Measurements from ENCODE around the gene ALDH5A1.
"Not testable (repeated sequence)": the region's sequence is repeated elsewhere in the genome, so short reads cannot be mapped to it uniquely, and the experiment has no call there.

Gene ALDH5A1

DNA sequence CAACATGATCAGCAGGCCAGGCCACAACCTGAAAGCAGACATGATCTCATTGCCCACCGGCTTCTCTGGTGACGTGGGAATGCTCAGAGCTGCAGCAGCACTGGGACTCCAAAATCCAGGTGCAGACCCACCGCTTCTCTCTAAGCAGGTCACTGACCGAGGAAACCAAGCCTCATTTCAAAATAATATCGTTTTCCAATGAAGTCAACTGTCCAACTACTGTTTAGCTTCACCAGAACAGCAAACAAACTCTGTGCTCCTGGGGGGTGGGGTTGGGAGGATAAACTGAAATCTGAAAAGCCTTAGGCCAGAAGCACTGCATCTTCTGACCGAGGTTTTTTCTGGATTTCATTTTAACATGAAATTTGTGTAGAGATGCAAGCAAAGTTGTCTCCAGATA is 5.3 kb upstream of the ALDH5A1 start, which contains the start of gene GPLD1:
Gene GPLD1, minus strand, starts transcription at position 109 of the 400 bp plus-strand sequence. Its CDS starts 67 bp downstream, at position 42.
- DNase-seq: no peak

GRCh38 chr6:24489881-24490280 is 4.9 kb upstream of the ALDH5A1 start:
- DNase-seq: no peak

- DNase-seq: no peak
Observed at GRCh38 chr6:24490948-24491347, 3.8 kb upstream of the ALDH5A1 start.

DNA sequence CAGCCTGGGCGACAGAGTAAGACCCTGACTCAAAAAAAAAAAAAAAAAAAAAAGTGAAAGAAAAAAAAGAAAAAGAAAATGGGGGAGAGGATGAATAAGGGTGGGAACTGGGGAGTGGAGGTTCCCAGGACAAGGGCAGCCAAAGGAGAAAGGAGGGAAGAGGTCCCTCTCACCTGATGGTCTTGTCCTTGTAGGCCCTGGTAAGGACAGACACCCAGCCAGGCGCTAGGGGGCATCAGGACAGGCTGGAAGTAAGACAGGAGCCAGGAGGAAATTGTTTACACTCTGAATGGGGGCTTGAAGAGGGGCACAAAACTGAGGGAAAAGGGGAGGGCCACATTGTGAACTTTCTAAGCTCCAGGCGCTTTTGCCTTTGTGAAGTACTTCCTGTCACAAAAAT is 2.3 kb upstream of the ALDH5A1 start:
- DNase-seq: no peak

DNA sequence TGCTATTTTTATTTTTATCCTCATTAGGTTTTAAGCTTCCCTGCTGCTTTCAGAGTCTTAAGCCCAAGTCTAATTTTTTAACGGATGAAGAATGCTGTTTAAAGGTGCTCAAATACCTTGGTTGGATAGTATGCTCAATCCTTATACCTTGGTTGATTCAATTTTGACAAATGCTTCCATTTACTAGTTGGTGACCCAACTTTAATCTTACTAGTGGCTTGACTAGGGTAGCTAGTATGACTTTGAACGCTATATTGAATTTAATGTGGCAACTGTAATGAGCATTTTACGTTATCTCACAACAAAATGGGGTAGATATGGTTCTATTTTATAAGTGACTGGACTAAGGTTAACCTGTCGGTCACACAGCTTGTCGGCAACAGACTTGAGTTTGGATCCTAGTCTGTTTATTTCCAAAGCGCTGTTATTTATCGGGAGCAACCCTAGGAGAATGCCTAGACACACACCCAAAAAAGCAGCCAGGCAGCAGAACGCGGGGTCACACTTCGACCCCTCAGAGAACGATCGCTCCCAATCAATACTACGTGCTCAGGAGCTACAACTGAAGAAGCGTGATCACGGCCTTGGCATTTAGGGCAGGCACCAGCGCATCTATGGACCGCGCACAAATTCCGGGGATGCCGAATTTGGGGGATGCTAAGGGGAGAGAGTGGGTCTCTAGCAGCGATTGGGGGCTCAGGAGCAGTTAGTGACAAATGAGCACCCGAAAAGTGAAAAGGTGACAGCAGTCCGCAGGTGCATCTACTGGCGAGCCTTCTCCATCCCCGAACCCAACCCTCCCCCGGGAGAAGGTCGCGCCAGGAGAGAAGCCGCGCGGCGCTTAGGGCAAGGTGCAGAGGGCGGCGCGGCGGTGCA is 586 bp upstream of the ALDH5A1 start:
- DNase-seq: no peak

- no peak for DNase-seq
Observed at GRCh38 chr6:24497254-24497970, 2.6 kb downstream of the ALDH5A1 start.

- DNase-seq: no peak
Observed at GRCh38 chr6:24500683-24501082, 5.9 kb downstream of the ALDH5A1 start.

- DNase-seq: no peak
Observed at GRCh38 chr6:24501374-24501773, 6.6 kb downstream of the ALDH5A1 start.

- DNase-seq: no peak
Observed at GRCh38 chr6:24501914-24502313, 7.1 kb downstream of the ALDH5A1 start.

DNA sequence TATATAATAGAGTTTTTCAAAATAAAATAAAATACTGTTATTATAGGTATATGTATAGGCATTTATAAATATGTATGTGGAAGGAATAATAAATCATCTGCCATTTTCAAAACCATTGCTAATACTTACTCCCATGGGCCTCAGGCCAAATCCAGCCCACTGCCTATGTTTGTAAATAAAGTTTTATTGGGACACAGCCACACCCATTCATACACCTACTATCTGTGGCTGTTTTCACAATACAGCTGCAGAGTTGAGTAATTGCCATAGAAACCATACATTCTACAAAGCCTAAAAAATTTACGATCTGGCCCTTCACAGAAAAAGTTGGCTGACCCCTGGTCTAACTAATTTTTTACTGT is 9.5 kb downstream of the ALDH5A1 start:
- DNase-seq: no peak

GRCh38 chr6:24504649-24505586 is 10.1 kb downstream of the ALDH5A1 start:
- DNase-seq: no peak

- DNase-seq: no peak
Observed at GRCh38 chr6:24506814-24507520, 12.2 kb downstream of the ALDH5A1 start.

- DNase-seq: not testable (repeated sequence)
Observed at GRCh38 chr6:24511976-24512375, 17.2 kb downstream of the ALDH5A1 start.

DNA sequence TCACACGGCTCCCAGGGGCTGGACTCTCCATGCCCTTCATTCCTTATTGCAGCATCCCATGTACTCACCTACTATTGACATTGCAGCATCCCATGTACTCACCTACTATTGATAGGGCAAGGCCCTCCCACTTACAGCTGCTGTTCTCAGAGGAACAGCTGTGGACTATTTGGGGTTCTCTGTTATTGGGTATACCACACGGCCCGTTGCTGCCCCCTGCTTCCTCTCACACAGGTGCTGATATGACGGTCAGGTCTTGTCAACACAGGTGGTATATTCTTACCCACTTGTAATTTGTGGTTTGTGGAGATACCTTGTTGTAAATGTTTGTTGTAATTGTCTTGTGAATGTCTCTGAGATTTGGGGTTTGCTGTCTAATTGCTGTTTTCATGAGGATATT is 18.8 kb downstream of the ALDH5A1 start:
- no peak for DNase-seq

DNA sequence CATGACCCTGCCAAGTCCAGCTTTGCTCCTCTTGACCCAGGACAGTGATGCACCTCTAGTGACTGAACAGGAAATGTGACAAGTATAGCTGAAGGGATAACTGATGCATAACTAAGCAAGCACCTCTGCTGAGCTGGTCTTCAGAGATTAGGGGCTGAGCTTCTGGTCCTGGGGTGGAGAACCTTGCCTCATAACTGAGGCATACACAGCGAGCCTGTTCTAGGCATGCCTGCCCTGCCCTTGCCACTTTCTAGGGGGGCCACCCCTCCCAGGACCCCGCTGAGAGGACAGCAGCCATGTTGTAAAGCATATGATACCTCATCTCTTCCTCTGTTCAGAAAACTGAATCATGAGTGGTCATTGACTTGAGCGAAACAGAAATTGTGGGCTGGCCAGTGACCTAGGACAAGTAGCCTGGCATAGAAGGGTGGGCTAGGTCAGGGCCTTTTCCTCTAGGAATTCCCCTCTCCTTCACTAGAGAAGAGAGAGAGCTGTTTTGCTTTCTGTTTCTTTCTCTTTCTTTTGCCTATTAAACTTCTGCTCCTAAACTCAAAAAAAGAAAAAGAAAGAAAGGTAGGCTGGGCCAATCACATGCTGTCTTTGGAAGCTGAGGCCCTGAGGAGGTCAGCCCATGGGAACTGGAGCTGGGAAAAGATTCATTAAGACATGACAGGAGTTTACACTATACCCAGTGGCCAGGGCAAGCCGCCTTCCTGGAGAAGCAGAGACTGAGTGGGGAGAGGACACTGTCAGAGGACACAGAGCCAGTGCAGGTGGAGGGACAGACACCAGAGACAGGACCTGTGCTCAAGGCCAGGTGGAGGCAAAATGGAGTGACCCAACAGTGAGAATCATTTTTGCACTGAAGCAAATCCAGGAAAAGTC is 23.1 kb downstream of the ALDH5A1 start:
- no peak for DNase-seq

- no peak for DNase-seq
Observed at GRCh38 chr6:24520929-24521546, 26.3 kb downstream of the ALDH5A1 start.

GRCh38 chr6:24522228-24523176 is 27.7 kb downstream of the ALDH5A1 start:
- no peak for DNase-seq

- DNase-seq: no peak
Observed at GRCh38 chr6:24524329-24524728, 29.6 kb downstream of the ALDH5A1 start.

DNA sequence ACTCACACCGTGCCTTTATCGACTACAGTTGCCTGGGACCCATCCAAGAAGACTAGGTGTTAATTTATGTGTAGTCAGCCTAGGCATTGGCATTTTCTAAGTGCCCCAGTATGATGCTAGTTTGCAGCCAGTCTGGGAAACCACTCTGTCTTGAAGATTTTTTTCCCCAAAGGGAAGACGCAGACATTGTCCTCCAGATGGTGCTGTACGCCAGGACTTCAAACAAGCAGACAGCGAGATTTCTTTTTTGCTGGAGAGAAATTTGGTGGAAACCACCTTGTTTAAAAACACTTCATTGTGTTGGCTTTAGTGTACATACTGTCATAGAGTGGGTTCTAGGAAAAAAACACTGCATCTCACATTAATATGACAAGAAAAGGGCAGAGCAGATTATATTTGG is 30.0 kb downstream of the ALDH5A1 start:
- DNase-seq: peak; percentile 19

DNA sequence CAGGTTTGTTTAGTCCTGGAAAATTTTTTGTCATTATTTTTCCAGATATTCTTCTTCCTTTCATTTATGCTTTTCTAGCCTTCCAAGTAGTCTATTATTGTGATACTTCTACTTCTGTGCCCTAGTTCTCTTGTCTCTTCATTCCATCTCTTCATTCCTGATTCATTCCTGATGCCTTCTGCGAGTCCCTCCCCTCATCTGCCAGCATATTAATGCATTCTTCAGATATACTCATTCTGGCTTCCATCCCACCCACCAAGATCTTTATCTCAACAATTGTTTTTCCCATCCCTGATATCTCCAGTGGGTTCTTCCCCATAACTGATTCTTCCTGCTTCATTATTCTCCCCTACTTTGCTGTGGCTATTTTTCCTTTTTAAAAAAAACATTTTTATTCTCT is 35.2 kb downstream of the ALDH5A1 start:
- no peak for DNase-seq
